GM19239 (cell line): ENCODE measurements around the gene VEZF1.

ENCODE experiments used
- DNase-seq: peaks from one replicate; pipeline ENCODE4 v3.0.0; 2011; ENCODE audit warnings: low spot score; ENCODE audit not compliant: insufficient read length
- FAIRE-seq: peaks from 2 replicates; lab custom pipeline; 2011; peaks lifted over from hg19 to GRCh38; lab: Jason Lieb, UNC

The VEZF1 gene

GRCh38 chr17:57938061-57938502, 50.0 kb downstream of the VEZF1 start:
- FAIRE-seq (peak; percentile 47), DNase-seq (no peak)

GRCh38 chr17:57937492-57937891, 50.6 kb downstream of the VEZF1 start:
- no peak for DNase-seq
- FAIRE-seq = no peak

GRCh38 chr17:57935833-57936807, 51.9 kb downstream of the VEZF1 start:
- DNase-seq (no peak), FAIRE-seq (no peak)

DNA sequence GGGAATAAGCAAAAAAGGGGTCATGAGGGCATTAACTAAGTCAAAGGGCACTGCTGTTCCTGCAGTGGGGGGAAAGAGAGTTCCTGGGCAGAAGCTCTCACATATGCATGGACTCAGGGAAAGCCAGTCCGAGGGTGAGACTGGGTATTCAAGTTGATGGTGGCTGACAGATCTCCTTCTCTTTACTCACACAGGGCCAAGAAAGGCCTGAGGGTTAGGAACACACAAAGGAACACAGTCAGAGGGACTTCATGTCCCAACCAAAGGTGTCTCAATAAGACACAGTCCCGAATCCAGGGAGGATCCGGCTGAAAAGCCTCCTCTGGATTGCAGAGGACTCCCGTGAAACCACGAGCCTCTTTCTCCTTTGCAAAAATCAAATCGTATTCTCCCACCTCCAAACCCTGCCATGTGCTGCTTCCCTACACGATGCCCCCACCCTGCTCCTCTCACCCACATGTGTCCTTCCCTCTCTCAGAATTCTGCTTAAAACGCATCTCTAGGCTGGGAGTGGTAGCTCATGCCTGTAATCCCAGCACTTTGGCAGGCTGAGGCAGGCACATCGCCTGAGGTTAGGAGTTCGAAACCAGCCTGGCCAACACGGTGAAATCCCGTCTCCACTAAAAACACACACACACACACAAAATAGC, 56.4 kb downstream of the VEZF1 start:
- no peak for DNase-seq
- no peak for FAIRE-seq

GRCh38 chr17:57930239-57930638, 57.8 kb downstream of the VEZF1 start:
- no peak for FAIRE-seq

GRCh38 chr17:57929386-57929785, 58.7 kb downstream of the VEZF1 start:
- no peak for DNase-seq
- no peak for FAIRE-seq

More at GRCh38 chr17:57930239-57930638, 57.8 kb downstream of the VEZF1 start:
- no peak for DNase-seq

DNA sequence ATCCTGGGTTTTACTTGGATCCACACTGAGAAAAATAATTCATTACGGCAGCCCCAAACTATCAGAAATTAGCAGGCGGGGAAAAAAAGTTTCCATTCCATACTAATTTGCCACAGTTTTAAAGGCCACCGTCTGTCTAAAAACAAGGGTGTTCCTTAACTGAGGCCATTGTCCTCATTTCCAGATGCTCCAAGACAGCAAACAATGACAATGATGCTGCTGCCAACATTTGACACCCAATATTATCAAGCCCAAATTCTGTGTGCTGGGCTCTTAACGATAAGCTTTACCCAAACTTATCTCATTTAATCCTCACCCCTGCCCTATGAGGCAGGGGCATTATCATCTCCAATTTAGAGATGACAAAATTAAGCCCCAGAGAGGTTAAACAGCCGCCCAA, 59.1 kb downstream of the VEZF1 start:
- FAIRE-seq (no peak), DNase-seq (no peak)

DNA sequence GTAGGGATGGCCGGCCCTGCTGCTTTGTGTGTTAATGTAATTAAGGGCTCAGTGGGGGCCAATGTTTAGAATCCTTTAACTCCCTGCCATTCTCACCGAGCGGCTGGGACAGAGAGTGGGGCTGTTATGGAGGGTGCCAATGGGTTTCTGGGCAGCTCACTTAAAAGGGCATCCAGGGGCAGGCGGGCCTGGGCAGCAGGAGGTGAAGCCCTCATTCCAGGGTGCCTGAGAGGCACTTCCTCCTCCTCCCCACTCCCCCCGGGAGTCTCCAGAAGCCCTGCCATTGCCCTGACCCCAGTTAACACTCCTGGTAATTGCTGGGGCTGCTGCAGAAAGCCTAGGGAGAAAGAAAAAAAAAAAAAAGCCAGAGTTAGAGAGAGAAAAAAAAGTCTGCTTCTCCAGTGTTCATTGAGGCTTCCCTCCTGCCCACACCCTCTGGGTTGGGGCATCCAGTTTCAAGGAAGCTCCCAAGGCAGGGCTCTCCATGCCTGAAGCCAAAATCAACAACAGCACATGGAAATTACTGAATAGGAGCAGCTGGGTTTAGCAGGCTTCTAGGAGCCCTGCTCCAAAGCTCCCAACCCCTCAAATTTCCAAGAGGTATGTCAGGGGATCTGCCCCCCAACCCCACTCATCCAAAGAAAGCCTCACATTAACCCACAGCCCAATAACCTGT, 60.9 kb downstream of the VEZF1 start:
- FAIRE-seq (no peak), DNase-seq (no peak)

DNA sequence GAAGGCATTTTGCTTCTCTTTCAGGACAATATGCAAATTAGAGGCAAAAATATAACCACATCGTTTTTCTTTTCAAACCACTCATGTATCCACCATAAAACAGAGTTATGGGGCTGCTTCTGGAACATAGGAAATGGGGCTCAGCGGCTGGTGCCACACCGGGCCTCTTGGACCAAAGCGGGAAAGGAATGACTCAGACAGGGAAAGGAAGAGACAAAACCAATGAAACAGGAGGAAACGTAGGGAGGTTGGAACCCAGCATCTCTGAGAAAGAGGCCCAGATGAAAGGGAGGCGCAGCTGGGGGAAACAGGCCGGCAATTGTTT, 61.4 kb downstream of the VEZF1 start:
- DNase-seq = no peak
- no peak for FAIRE-seq

DNA sequence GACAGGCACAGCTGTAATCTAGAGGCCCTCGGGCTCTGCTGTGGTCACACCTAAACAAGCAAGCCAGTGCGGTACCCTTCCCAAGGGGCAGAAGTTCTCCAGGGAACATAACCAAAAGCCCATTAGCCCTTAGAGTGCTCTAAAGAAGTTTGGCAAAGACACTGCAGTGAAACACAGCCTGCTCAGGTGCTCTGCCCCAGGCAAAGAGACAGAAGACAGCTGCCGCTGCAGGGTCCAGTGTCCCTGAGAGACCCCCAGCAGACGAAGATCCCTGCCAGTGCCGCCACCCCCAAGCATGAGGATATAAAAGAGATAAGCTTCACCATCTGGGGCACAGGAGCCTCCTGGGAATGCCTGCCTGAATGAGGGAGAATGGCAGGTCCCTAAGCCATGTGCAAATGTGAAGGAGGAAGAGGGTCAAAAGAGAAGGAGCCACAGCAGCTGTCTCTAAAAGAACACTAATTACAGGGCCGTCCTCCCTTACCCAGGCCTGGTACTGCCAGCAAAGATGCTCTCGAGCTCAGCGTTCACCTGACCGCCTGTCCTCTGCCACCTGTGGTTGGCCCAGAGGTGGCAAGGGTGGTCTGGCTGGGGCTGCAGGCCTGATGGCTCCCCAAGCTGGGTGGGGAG, 62.6 kb downstream of the VEZF1 start:
- DNase-seq = no peak
- FAIRE-seq = no peak

- DNase-seq (no peak), FAIRE-seq (no peak)
Measured at GRCh38 chr17:57924677-57925076, 63.4 kb downstream of the VEZF1 start.
